SK-N-SH treated with all-trans-retinoic acid at 6 μM for 48 hours (cell line): Measurements from ENCODE around the gene ZNF423.

Experiments used
- ATAC-seq: fragments of 200-7000 bp; cut with Tn5 transposase; 3 replicates; pipeline ENCODE4 v1.9.1; 2020; ENCODE audit warnings: mild to moderate bottlenecking, moderate library complexity
- ARNTL ChIP-seq: fragments of 450-650 bp; formaldehyde crosslinking; IDR thresholded peaks from 2 replicates; pipeline ENCODE4 v1.5.0; 2020; ENCODE audit warnings: low read depth, mild to moderate bottlenecking, moderate library complexity, borderline replicate concordance
- CREB5 ChIP-seq: fragments of 250-450 bp; sonication (Bioruptor Pico); IDR thresholded peaks from 2 replicates; pipeline ENCODE4 v1.5.1; 2020; ENCODE audit warnings: low read depth, mild to moderate bottlenecking, moderate library complexity
- CSDC2 ChIP-seq: fragments of 250-450 bp; sonication (Bioruptor Pico); IDR thresholded peaks from 2 replicates; pipeline ENCODE4 v1.5.0; 2020; ENCODE audit warnings: mild to moderate bottlenecking, moderate library complexity
- CSRNP3 ChIP-seq: fragments of 250-450 bp; sonication (Bioruptor Pico); IDR thresholded peaks from 2 replicates; pipeline ENCODE4 v1.5.1; 2021; ENCODE audit warnings: mild to moderate bottlenecking, moderate library complexity
- GLIS3 ChIP-seq: fragments of 250-450 bp; sonication (Bioruptor Pico); IDR thresholded peaks from 2 replicates; pipeline ENCODE4 v1.5.0; 2020; ENCODE audit warnings: mild to moderate bottlenecking, moderate library complexity
- OSR1 ChIP-seq: fragments of 250-450 bp; sonication (Bioruptor Pico); IDR thresholded peaks from 2 replicates; pipeline ENCODE4 v1.8.0; 2022; ENCODE audit warnings: moderate library complexity, mild to moderate bottlenecking, inconsistent platforms
- PATZ1 ChIP-seq: fragments of 250-450 bp; sonication (Bioruptor Pico); IDR thresholded peaks from 2 replicates; pipeline ENCODE4 v1.8.0; 2020; ENCODE audit warnings: mild to moderate bottlenecking, moderate library complexity, borderline replicate concordance
- POU6F1 ChIP-seq: fragments of 250-450 bp; sonication (Bioruptor Pico); IDR thresholded peaks from 2 replicates; pipeline ENCODE4 v1.8.0; 2021; ENCODE audit warnings: low read depth, mild to moderate bottlenecking, moderate library complexity, borderline replicate concordance
- PPARA ChIP-seq: fragments of 250-450 bp; sonication (Bioruptor Pico); IDR thresholded peaks from 2 replicates; pipeline ENCODE4 v1.5.0; 2020; ENCODE audit warnings: mild to moderate bottlenecking, borderline replicate concordance
- SNAI2 ChIP-seq: fragments of 250-450 bp; sonication (Bioruptor Pico); IDR thresholded peaks from 2 replicates; pipeline ENCODE4 v1.5.0; 2020; ENCODE audit warnings: mild to moderate bottlenecking, moderate library complexity
- TOX ChIP-seq: fragments of 250-450 bp; sonication (Bioruptor Pico); IDR thresholded peaks from 2 replicates; pipeline ENCODE4 v1.8.0; 2021; ENCODE audit warnings: mild to moderate bottlenecking, moderate library complexity, borderline replicate concordance
- TSHZ2 ChIP-seq: fragments of 250-450 bp; sonication (Bioruptor Pico); IDR thresholded peaks from 2 replicates; pipeline ENCODE4 v1.5.0; 2020; ENCODE audit warnings: mild to moderate bottlenecking, moderate library complexity
- ZC3H10 ChIP-seq: fragments of 250-450 bp; sonication (Bioruptor Pico); IDR thresholded peaks from 2 replicates; pipeline ENCODE4 v1.5.1; 2021; ENCODE audit warnings: mild to moderate bottlenecking, moderate library complexity
- ZFP3 ChIP-seq: fragments of 250-450 bp; sonication (Bioruptor Pico); IDR thresholded peaks from 2 replicates; pipeline ENCODE4 v1.5.0; 2020; ENCODE audit warnings: mild to moderate bottlenecking, moderate library complexity
- ZFP30 ChIP-seq: fragments of 450-650 bp; formaldehyde crosslinking; IDR thresholded peaks from 2 replicates; pipeline ENCODE4 v1.5.0; 2022; ENCODE audit warnings: mild to moderate bottlenecking, moderate library complexity
- ZNF565 ChIP-seq: fragments of 450-650 bp; formaldehyde crosslinking; conservative IDR thresholded peaks from 2 replicates; pipeline ENCODE4 v1.5.0; 2020; ENCODE audit warnings: low read depth, mild to moderate bottlenecking, moderate library complexity
- ZNF8 ChIP-seq: fragments of 450-650 bp; formaldehyde crosslinking; IDR thresholded peaks from 2 replicates; pipeline ENCODE4 v1.5.0; 2020; ENCODE audit warnings: mild to moderate bottlenecking, moderate library complexity

ZNF423 gene

GRCh38 chr16:49795513-49795912 lies 60.4 kb downstream of the ZNF423 start:
- ATAC-seq = no peak
- TF ChIP-seq CSRNP3 (no peak), TOX (no peak), CSDC2 (CRISPR knock-in tag) (no peak), CREB5 (CRISPR knock-in tag) (no peak), POU6F1 (CRISPR knock-in tag) (no peak), ARNTL (CRISPR knock-in tag) (no peak)

- TF ChIP-seq PPARA (CRISPR knock-in tag) (no peak), ZC3H10 (no peak), TOX (no peak), ZFP30 (CRISPR knock-in tag) (no peak)
Observed at GRCh38 chr16:49793244-49793643, 62.7 kb downstream of the ZNF423 start.

GRCh38 chr16:49789616-49790015 lies 66.3 kb downstream of the ZNF423 start:
- TF ChIP-seq CSRNP3 = no peak
- no peak for TF ChIP-seq SNAI2 (CRISPR knock-in tag)
- no peak for TF ChIP-seq GLIS3 (CRISPR knock-in tag)
- TF ChIP-seq ZFP3 (CRISPR knock-in tag) = no peak
- no peak for TF ChIP-seq ZNF565 (CRISPR knock-in tag)
- no peak for TF ChIP-seq ARNTL (CRISPR knock-in tag)
- TF ChIP-seq CSDC2 (CRISPR knock-in tag) = no peak
- no peak for TF ChIP-seq CREB5 (CRISPR knock-in tag)
- TF ChIP-seq PATZ1 (CRISPR knock-in tag) = no peak
- TF ChIP-seq ZNF8 (CRISPR knock-in tag) = no peak
- TF ChIP-seq PPARA (CRISPR knock-in tag) = no peak
- no peak for TF ChIP-seq TOX
- TF ChIP-seq TSHZ2 (CRISPR knock-in tag) = no peak
- no peak for TF ChIP-seq OSR1
- ATAC-seq = no peak

More at GRCh38 chr16:49793244-49793643, 62.7 kb downstream of the ZNF423 start:
- no peak for ATAC-seq
